ENCODE data around the gene MYO10. TPM values are rescaled to one million over a fixed set of nuclear protein-coding genes. Genes with fewer than 3 reads are reported as not detected.

Gene MYO10
- total RNA-seq, 1 donor from 2014 or later = 4.8 TPM

- intact Hi-C loops (cut with DNase I) = no loop called here
- ATAC-seq (no peak), DNase-seq (ENCODE audit: missing footprints) (no peak)
These were observed 293.2 kb downstream of the MYO10 start for GRCh38 chr5:16642867-16643266.

DNA sequence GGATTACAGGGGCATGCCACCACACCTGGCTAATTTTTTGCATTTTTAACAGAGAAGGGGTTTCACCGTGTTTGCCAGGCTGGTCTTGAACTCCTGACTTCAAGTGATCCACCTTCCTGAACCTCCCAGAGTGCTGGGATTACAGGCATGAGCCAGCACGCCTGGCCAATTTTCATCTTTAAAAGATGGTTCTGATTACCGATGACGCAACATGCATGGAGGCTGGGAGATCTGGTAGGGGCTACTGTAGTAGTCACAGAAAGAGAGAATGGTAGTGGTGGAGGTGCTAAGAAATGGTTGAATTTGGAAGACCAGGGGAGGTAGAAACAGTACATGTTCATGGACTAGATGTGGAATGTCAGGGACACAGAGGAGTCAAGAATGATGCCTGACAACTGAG, 296.9 kb downstream of the MYO10 start:
- DNase-seq (ENCODE audit: missing footprints) (no peak), ATAC-seq (no peak)
- intact Hi-C loops (cut with DNase I) = no loop called here

GRCh38 chr5:16628376-16628775, 307.7 kb downstream of the MYO10 start:
- intact Hi-C loops (cut with DNase I) = no loop called here
- ATAC-seq (no peak), DNase-seq (ENCODE audit: missing footprints) (no peak)

DNA sequence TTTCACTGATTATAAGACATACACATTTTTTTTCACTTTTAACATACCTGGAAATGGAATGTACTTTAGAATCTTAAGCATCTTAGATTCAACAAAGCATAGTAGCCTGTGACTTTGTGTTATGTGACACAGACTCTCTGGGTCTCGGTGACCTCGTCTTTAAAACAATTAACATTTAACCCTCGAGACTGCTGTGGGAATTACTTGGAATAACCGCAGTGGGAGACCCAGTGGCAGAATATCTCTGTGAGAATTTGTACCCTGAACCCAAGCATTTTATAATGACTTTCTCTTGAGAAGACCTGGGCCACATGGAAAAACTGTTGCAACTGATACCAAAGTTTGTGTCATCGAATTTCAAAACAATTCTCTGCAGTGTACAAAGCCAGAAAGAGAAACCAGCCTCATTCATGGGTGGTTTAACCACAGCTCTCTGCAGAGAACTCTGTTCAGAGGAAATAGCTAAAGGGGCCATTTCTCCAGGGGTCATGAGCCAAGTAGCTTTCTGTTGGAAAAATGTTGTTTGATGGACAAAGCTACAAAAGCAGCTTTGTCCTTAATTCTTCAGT, 309.3 kb downstream of the MYO10 start:
- ATAC-seq = no peak
- DNase-seq (ENCODE audit: missing footprints) = no peak
- intact Hi-C loops (cut with DNase I) = no loop called here

- peak; percentile 57 for ATAC-seq
- DNase-seq (ENCODE audit: missing footprints) = no peak
- intact Hi-C loops (cut with DNase I) = no loop called here
These were observed 311.0 kb downstream of the MYO10 start for GRCh38 chr5:16625096-16625495.

- ATAC-seq (no peak), DNase-seq (ENCODE audit: missing footprints) (no peak)
- intact Hi-C loops (cut with DNase I) = loop anchor here (5.0 kb wide), 2 partner anchors 67 to 127 kb away; no protein-coding TSS in a partner anchor
These were observed 317.0 kb downstream of the MYO10 start for GRCh38 chr5:16619136-16619535.

DNA sequence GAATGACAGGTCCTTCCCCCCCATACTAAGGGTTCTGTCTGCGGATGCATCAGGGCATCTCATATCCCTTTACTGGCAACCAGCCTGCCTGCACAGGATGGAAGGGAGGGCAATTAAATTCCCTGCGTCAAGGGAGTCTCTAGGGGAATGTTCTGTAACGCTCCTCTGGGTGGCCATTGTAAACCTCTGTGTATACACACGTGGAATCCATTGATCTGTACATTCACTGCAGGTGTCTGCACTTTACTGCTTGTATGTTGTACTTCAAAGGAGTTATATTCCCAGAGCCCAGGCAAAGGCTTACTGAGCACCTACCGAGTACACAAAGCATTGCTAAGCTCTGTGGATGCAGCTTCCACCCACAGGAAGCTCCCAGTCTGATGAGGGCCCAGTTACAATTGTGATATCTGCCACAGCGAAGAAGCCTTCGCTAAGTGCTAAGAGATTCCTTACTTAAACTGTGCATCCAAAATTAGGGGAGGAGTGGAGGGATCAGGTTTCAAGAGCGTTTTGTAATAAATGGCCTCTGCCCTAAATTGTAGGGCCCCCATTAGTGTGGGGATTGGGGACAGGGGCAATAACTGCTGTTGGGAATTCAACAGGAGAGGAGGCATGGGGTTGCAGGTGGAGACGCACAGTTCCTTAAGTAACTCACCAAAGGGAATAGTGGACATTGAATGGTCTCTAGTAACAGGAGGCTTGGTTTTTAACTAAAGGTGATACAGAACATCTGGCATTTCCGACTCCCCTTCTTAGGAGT, 317.8 kb downstream of the MYO10 start:
- ATAC-seq = no peak
- no peak for DNase-seq (ENCODE audit: missing footprints)
- intact Hi-C loops (cut with DNase I) = loop anchor here (5.0 kb wide), 2 partner anchors 66 to 126 kb away; no protein-coding TSS in a partner anchor

DNA sequence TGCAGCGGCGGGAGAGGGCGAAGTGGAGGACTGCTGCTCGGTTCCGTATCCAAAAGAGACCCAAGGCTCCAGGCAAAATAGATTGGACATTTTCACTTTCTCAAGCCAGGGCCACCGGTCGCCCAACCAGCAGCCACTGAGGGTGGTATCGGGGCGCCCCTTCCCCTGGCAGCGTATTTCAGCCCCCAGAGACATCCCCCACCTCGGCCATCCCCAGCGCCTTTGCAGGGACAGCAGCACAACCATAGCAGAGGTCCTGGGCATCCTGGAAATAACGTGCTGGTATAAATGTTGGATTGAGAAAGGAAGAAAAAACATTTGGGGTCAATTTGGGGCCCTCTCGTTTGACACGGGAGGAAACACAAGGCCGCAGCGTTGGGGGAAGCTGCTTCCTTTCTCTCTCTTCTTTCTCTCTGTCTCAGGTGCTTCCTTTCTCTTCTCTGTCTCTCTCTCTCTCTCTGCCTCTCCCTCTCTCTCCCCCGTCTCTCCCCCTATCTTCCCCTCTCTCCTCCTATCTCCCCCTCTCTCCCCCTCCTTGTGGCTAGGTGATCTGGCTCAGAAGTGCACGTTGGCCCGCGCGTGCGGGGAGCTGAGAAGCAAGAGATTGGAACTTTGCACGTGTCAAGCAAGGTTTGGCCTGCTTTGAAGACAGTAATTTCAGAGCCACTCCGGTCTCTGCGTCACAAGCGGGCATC, 318.7 kb downstream of the MYO10 start:
- intact Hi-C loops (cut with DNase I) = loop anchor here (5.0 kb wide), 2 partner anchors 65 to 125 kb away; no protein-coding TSS in a partner anchor
- no peak for DNase-seq (ENCODE audit: missing footprints)
- ATAC-seq = no peak

- intact Hi-C loops (cut with DNase I) = loop anchor here (5.0 kb wide), 2 partner anchors 64 to 124 kb away; no protein-coding TSS in a partner anchor
- ATAC-seq (peak; percentile 89), DNase-seq (ENCODE audit: missing footprints) (peak; percentile 88)
These were observed 319.4 kb downstream of the MYO10 start, which contains the start of gene RETREG1 for GRCh38 chr5:16616536-16617273. Gene RETREG1, minus strand, starts transcription at chr5:16616997. Its CDS starts 26 bp downstream, at chr5:16616971.

GRCh38 chr5:16615741-16616535, 320.1 kb downstream of the MYO10 start:
- ATAC-seq = peak; percentile 30
- intact Hi-C loops (cut with DNase I) = loop anchor here (5.0 kb wide), 2 partner anchors 64 to 124 kb away; no protein-coding TSS in a partner anchor
- DNase-seq (ENCODE audit: missing footprints) = no peak

GRCh38 chr5:16612007-16612406, 324.1 kb downstream of the MYO10 start:
- ATAC-seq = no peak
- no peak for DNase-seq (ENCODE audit: missing footprints)
- intact Hi-C loops (cut with DNase I) = no loop called here
